Upper lobe of left lung (tissue), 4 donors: ENCODE results near the gene OPRM1.

Experiments used
- POLR2A ChIP-seq, 4 donors: fragments of 450-650 bp; IDR thresholded peaks; one replicate each; pipeline ENCODE4 v1.5.1; 2016 to 2017; ENCODE audit warnings: antibody characterized with exemption in 4 of 4, mild to moderate bottlenecking in 2 of 4
- POLR2AphosphoS5 ChIP-seq, 2 donors: sonication (generic); formaldehyde crosslinking; IDR thresholded peaks; one replicate each; pipeline ENCODE4 v1.5.1; 2017; ENCODE audit warnings: antibody characterized with exemption in 2 of 2
- TF ChIP-seq, protein P1 (sequence below), 6 experiments: fragments of 450-650 bp in 4 of 6; fragments of 200-600 bp in 2 of 6; sonication (generic) in 2 of 6; IDR thresholded peaks; one replicate each; pipeline ENCODE4 v1.5.1; 2016 to 2019; ENCODE audit warnings: antibody characterized with exemption in 6 of 6

DNA sequence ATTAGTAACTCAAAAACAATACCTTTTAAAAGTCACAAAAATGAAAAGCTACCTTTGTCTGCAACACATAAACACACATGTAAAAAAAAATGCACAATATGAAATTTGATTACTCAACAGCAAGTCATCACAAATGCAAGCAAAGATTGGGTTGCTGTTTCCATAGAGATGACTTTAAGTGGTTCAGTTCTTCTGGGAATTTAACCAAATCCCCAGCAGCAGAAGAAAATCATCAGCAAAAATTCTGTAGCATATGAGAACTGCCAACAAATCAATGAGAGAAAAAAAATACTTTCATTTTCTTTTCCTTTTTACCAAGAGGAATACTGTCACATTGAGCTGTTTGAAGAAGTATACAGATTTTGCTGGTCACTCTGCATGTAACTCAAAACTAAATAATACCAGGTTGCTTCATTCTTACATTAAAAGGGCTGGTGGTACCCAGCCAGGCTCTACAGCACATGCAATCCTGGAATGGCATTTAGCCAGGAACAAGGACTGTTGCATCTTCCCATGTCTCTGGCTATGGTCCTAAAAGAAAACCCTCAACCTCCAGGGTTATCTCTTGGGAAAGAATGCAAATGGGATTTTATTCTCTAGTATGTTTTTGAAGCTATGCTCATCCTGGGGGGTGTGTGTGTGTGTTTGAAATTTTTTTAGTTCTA is 158.3 kb downstream of the OPRM1 start:
- TF ChIP-seq, protein P1, sequence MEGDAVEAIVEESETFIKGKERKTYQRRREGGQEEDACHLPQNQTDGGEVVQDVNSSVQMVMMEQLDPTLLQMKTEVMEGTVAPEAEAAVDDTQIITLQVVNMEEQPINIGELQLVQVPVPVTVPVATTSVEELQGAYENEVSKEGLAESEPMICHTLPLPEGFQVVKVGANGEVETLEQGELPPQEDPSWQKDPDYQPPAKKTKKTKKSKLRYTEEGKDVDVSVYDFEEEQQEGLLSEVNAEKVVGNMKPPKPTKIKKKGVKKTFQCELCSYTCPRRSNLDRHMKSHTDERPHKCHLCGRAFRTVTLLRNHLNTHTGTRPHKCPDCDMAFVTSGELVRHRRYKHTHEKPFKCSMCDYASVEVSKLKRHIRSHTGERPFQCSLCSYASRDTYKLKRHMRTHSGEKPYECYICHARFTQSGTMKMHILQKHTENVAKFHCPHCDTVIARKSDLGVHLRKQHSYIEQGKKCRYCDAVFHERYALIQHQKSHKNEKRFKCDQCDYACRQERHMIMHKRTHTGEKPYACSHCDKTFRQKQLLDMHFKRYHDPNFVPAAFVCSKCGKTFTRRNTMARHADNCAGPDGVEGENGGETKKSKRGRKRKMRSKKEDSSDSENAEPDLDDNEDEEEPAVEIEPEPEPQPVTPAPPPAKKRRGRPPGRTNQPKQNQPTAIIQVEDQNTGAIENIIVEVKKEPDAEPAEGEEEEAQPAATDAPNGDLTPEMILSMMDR (IDR thresholded peaks at IDR 0.05): no peak
- no peak for TF ChIP-seq POLR2A (IDR thresholded peaks at IDR 0.05)
- TF ChIP-seq POLR2AphosphoS5 (IDR thresholded peaks at IDR 0.05): no peak
